ENCODE results near the gene KIF2C. TPM values are rescaled to one million over a fixed set of nuclear protein-coding genes. Genes with fewer than 3 reads are reported as not detected.
"Not testable (repeated sequence)": the region's sequence is repeated elsewhere in the genome, so short reads cannot be mapped to it uniquely, and the experiment has no call there.

The KIF2C gene
- polyA plus RNA-seq, 4 donors = 20.3 to 29.5 (median 24.4) TPM

DNA sequence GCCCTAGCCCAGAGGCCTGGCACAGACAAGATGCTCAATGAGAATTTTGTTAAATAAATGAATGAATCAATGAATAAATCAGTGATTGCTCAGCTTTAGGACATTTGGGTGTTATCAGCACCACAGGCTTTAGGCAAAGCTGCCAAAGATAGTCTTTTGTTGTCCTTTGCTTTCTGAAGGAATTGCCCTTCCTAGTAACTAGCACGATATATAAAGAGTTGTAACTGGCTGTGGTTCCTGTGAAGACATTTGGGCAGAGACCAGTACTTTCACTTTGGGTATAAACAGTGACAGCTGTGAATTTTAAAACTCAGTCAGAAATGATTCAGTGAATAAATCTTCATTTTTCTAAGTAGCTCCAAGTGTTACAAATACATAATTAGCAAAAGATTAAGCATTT lies 22.0 kb upstream of the KIF2C start:
- DNase-seq (ENCODE audit: low read depth in 4 of 4, low spot score in 3 of 4) = no peak

DNA sequence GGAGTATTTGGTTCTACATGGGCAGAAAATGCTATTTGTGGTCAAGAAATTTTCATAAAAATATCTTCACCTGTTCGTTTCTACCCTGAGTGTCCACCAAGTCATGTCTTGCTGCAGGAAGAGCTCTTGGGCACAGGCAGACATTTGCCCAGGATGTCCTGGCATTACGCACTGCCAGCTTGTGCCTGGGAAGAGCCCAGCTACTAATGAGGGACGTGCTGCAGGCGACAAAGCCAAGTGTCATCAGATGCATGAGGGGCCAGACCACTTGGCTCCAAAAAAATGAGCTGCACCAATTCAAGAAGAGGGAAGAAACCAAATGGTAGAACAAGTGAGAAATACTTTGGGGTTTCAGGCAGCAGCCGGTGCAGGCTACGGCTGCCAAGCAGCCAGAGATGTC lies 21.5 kb upstream of the KIF2C start:
- DNase-seq (ENCODE audit: low read depth in 4 of 4, low spot score in 3 of 4) = no peak

DNA sequence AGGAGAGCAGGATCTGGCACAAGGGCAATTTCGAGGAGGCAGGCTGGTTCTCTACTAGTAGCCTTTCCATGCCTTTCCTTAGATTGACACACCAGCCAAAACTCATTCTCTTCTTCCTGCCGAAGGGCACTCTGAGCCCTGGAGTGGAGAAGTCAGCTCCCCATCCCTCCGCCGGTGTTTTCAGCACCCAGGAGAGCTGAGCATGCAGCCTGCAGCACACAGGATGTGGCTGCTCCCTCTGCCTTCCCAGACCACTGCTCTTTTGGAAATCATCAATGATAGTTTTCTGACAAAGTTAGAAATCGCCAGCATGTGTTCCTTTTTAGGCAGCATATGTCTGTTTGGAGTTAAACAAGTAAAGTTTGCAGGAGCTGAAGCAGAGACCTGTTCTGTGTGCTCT lies 20.3 kb upstream of the KIF2C start:
- no peak for DNase-seq (ENCODE audit: low read depth in 4 of 4, low spot score in 3 of 4)

DNA sequence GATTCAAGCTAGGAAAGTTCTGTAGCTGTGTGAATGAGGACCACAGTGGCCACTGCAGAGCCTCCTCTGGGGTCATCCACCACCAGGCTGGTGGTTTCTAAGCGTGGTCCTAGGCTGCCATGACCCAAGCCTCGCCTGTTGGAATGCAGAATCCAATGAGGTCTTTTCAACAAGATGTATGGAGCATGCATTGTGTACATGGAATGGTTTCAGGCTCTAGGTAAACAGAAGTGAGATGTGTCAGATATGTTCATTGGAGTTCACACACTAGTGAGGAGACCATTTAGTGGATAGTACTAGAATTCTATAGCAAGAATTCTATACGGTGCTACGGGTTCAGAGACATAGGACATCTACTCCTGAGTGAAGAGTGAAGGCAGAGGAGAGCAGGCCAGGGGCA lies 19.4 kb upstream of the KIF2C start:
- DNase-seq (ENCODE audit: low read depth in 4 of 4, low spot score in 3 of 4) = no peak

DNA sequence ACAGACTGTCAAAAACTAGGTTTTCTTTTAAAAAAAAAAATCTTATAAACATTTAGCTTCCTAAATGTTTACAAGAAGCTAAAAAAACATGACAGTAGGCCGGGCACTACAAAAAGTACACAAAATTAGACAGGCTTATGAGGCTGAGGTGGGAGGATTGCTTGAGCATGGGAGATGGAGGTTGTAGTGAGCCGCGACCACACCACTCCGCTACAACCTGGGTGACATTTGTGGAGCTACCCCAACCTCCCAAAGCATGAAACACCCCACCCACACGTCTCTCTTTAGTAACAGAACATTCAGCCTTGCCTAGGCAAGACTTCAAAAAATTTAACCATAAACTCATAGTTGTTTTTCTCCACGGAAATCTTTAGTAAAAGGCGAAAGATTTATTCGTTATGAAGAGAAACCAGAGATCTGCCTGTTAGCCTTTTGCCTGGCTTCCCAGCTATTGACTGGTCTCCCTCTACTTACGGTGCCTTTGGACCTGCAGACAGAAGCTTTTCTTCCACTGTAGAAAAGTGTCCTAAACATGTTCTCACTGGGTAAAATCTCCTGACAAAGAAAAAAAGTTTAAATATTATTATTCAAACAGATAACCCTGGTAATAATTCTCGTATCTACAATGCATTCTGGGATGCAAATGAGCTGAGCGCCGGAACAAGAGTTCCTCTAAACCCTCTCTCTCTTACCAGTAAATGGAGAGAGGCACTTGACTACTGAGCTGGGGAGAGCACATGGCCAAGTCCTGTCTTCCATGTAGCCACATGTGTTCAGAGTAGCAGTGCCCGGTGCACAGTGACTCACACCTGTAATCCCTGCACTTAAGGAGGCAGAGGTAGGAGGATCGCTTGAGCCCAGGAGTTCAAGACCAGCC lies 17.9 kb upstream of the KIF2C start:
- DNase-seq (ENCODE audit: low read depth in 4 of 4, low spot score in 3 of 4) = peak in 1 of 4 donors; percentile 60

DNA sequence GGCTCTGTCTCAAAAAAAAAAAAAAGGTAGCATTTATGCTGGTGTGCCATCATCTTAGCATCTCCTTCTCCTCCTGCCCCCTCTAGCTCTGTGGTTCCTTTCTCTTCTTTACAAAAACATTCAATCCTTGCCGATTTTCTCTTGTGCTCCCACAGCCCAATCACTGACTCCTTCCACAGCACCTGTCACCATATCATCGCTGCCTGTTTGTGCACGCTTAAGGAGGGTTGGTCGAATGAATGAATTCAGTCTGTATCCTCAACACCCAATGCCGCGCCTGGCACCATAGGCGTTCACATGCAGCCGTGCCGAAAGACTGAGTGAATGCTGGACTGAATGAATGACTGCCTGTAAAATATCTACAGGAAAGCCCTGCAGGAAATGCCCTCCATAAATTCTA lies 16.6 kb upstream of the KIF2C start:
- no peak for DNase-seq (ENCODE audit: low read depth in 4 of 4, low spot score in 3 of 4)

DNA sequence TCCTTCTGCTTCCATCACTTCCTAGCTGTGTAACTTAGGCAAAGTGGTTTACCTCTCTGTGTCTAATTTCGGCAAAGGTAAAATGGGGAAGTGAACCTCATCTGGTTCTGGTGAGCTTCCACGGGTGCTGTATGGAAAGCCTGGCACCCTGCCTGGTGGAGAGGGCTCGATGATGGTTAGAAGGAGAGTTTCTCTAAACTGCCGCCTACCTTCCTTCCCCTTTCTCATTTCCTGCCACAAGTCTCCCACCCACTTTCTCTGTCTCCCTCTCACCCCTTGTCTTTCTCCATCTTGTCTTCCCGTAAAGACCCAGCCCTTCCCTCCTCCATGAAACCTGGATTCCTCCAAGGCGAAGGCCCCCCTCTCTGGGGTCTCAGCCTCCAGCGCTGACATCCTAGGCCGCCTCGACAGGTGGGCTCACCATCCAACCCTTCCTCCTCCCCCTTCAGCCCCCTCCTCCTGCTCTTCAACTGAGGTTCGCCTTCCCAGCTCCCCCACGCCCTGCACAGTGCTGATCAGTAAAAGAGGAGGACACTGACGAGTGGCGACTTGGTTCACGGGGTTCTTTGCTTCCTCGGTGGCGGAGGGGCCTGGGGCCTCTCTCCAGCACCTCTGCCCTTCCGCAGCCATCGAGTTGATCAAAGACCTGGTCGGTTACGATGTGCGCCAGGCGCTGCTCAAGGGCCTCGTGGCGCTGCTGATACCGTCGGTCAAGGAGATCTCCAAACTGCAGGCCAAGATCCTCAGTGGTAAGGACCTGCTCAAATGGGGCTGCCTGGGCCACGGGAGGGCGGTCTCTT lies 15.9 kb upstream of the KIF2C start:
- DNase-seq (ENCODE audit: low read depth in 4 of 4, low spot score in 3 of 4) = no peak

DNA sequence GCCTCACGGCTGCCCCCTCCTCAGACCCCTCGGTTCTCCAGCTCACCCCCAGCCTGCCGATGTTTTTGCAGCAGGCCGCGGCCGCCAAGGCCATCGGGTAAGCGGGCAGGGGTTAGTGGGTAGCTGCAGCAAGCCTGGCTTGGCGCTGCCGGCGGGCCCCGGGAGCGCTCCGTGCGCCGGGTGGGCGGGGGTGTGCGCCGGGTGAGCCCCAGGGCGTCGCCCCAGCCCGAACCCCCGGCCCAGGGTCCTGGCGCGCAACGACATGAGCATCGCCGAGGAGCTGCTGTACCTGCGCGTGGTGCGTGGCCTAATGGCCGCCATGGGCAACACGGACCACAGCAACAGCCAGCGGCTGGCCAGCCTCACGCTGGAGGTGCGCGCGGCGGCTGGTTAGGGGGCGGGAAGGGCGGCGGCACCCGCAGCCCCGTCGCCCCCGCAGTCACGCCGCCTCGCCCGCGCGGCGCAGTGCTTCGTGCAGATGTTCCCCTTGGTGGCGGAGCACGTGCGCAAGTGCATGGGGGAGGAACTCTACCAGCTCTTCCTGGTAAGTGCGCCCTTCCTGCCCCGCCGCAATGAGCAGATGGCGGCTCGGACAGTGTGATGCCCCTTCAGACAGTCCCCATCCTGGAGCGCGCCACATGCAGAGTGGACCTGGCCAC lies 15.2 kb upstream of the KIF2C start:
- DNase-seq (ENCODE audit: low read depth in 4 of 4, low spot score in 3 of 4) = no peak

DNA sequence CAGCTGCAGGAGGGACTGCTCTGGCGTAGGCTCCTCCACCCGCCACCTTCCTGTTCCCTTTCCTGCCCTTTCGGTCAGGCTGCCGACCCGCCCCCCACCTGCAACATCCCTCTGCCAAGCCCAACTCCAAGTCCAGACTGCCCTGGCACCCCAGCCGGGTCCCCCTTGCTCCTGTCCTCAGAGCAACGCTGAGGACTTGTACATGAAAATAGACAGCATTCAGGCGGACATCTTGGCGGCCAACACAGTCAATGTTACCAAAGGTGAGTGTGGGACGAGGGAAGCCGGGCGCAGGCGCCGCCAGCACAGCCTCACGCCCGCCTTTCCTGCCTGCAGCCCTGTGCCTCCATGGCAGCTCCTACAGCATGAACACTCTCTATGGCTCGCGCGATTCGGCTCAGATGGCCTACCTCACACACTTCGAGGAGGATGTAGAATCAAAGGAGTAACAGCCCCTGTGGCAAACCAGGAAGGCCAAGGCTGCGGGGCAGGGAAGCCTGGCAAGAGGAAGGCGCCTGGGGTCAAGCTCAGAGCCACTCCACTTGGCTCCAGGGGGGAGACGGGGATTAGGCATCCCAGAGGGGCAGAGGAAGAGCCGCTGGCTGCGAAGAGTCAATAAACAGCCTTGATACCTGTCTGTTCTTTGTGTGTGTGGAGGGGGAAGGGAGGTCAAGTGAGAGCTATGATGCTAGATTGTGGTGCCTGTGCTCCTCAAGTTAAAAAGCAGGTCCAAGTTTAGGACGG lies 14.5 kb upstream of the KIF2C start:
- DNase-seq (ENCODE audit: low read depth in 4 of 4, low spot score in 3 of 4) = no peak

DNA sequence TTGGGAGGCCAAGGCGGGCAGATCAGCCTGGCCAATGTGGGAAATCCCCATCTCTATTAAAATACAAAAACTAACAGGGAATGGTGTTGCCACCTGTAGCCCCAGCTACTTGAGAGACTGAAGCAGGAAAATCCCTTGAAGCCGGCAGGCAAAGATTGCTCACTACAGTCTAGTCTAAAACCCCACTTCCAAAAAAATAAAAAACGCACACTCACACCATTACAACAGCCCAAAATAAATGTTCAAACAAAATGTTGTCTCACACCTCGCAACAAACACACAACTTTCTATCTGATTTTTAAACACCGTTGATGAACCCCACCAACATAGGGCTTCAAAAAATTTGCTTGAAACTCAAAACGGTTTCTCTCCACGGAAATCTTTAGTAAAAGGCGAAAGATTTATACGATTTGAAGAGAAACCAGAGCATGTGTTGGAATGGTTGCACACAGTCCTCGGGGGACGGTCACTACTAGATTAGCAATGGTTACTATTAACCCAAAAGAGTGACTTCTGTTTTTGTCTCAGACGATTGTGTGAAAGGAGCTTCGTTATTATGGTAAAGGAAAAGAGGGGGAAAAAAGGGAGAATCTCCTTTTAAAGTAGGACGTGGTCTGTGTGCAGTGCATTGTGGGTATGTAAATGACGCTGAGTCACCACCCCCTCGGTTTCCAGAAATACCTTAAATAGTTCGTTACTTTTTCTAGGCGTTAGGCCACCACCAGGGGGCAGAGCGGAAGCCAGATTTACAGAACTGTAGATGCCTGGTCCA lies 8.7 kb upstream of the KIF2C start, which contains the start of gene RNU5D-1:
RNU5D-1 (minus strand) TSS at position 430 of the 772 bp plus-strand sequence.
- DNase-seq (ENCODE audit: low read depth in 4 of 4, low spot score in 3 of 4) = peak; percentile 91 to 96 (median 94)

DNA sequence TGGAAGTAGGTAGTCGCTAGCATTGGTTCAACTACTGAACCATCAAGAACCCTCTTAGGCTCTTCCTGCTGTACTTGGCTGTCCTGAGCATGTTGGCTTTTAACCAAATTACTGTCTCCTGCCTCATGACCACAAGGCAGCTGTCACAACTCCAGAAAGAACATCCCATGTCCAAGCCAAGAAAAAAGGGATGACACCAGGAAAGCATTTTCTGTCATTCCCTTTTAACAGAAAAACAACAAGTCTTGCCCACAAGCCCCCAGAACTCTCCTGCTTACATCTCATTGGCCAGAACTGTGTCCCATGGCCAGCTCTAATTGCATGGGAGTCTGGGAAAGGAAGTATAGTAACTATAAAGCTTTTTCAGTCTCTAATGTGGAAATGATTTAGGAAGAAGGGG lies 6.3 kb upstream of the KIF2C start:
- no peak for DNase-seq (ENCODE audit: low read depth in 4 of 4, low spot score in 3 of 4)

DNA sequence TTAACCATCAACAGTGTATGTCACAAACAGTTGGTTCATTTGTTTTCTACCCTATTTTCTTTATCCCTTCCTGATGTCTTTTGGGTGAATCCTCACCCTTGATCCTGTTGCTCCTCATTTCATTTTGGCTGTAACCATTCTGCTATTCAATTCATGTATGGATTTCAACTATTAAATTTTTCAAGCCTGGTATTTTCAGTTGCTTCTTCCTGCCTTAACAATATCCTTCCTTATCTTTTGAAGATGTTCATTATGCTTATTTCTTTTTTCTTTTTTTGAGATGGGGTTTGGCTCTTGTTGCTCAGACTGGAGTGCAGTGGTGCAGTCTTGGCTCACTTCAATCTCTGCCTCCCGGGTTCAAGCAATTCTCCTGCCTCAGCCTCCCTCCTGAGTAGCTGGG lies 5.9 kb upstream of the KIF2C start:
- no peak for DNase-seq (ENCODE audit: low read depth in 4 of 4, low spot score in 3 of 4)

DNA sequence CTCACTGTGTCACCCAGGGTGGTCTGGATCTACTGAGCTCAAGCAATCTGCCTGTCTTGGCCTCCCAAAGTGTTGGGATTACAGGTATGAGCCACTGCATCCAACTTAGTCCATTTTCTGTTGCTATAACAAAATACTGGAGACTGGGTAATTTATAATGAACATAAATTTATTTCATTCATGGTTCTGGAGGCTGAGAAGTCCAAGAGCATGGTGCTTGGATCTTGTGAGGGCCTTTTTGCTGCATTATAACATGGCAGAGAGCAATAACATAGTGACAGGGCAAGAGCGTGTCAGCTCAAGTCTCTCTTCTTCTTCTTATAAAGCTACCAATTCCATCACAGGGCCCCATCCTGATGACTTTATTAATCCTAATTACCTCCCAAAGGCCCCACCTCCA lies 3.6 kb upstream of the KIF2C start:
- no peak for DNase-seq (ENCODE audit: low read depth in 4 of 4, low spot score in 3 of 4)

DNA sequence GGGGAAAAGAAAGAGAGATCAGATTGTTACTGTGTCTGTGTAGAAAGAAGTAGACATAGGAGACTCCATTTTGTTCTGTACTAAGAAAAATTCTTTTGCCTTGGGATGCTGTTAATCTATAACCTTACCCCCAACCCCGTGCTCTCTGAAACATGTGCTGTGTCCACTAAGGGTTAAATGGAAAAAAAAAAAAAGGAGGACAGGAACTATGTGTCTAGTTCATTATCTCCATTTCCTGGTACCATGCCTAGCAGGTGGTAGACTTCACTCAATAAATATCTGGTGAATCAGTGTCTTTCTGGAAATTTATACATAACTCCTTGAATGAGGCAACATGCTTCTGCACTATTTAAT lies 707 bp upstream of the KIF2C start:
- DNase-seq (ENCODE audit: low read depth in 4 of 4, low spot score in 3 of 4) = not testable (repeated sequence)

DNA sequence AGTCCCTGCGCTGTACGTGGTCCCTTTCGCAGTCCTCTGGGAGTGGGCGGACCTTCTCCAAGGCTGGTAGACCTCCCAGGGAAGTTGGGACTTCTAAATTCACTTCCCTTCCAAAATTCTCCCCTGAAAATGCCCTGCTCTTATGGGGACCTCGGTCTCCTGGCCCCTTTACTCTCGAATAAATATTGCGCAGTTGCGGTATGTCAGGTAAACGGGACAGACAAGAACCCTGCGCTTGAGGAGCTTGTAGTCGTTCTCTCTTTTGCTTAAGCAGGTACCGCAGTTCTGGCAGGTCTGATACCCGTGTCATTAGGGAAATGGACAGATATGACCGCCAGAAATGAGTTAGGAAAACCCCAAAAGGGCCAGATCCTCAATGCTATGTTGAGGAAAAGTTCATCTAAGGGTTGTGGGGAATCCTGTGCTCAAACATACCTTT lies 561 bp downstream of the KIF2C start:
- no peak for DNase-seq (ENCODE audit: low read depth in 4 of 4, low spot score in 3 of 4)

DNA sequence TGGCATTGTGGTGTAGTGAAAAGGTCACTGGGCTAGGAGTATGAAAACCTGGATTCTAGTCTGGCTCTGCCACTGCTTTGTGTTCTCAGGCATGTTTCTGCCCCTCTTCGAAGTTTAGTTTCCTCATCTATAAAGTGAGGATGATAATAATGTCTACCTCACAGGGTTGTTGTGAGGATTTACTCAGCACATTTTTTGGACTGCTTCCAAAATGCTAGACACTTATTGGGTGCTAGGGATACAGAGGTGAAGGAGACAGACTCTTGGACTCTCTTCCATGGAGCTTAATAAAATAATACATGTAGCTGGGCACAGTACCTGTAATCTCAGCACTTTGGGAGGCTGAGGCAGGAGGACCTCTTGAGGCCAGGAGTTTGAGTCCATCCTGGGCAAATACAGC lies 3.6 kb downstream of the KIF2C start:
- DNase-seq (ENCODE audit: low read depth in 4 of 4, low spot score in 3 of 4) = no peak

DNA sequence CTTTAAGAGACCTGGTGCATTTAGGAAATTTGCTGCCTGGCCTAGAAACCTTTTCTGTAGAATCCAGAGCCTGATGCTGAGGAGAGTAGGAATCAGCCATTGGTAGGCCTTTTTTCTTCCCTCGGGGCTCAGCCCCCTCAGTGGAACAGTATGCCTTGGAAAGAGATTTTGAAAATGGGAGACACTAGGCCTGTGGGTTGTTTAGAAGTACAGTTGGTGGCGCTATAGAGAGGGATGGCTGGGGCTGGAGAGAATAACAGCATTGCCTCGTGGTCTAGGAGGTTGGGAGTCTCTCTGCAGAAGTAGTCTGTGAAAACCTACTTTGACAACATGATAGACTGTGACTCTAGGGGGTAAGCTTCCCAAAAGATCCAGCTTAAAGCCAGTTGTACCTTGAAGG lies 8.2 kb downstream of the KIF2C start:
- DNase-seq (ENCODE audit: low read depth in 4 of 4, low spot score in 3 of 4) = no peak

DNA sequence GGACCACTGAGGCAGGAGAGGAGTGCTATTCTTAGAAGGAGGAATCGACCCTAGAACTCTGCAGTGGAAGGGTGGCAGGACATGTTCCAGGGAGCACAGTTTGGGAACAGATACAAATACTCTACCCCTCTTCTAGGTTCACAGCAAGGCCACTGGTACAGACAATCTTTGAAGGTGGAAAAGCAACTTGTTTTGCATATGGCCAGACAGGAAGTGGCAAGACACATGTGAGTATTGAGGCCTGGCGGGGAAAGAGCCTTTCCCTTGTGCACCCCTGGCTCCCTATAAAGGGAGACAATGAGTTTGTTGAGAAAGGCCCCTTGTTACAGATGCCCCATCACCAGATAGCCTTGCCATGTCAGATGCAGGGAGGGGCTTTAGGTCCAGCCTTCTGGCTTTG lies 17.8 kb downstream of the KIF2C start:
- DNase-seq (ENCODE audit: low read depth in 4 of 4, low spot score in 3 of 4) = no peak

DNA sequence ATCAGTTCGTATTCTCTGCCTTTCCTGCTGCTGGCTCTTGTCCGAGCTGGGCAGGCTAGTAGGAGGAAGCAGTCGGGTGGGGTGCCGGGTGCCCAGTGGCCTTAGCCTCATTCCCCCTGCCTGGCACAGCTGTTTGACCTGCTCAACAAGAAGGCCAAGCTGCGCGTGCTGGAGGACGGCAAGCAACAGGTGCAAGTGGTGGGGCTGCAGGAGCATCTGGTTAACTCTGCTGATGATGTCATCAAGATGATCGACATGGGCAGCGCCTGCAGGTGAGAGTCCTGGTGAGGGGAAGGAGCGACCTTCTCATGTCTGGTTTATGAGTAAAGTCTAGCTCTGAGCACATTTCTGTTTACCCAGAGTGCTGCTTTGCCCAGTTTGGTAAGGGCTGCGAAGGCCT lies 19.4 kb downstream of the KIF2C start:
- no peak for DNase-seq (ENCODE audit: low read depth in 4 of 4, low spot score in 3 of 4)

DNA sequence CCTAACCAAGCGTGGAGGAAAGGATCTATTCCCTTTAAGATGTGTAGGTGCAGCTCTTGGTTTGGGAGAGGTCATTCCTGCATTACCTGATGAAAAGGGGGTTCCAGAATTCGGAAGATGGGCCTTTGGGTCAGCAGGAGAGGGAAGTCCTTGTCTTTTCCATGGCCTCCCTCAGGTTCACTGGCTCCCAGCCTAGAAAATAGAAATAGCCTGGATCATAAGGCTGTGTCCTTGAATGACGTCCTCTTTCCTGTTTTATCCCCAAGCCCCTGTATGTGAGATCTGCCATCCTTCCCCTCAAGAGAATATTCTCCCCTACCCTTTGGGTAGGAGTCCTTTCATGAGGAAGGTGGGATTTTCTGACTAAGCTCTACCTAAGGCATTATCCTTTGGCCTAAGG lies 21.2 kb downstream of the KIF2C start:
- DNase-seq (ENCODE audit: low read depth in 4 of 4, low spot score in 3 of 4) = no peak

Measured in left renal pelvis (tissue), 4 donors.